OCI-LY1 (cell line): ENCODE results near the gene SSC4D.

Experiments used
- H2AFZ ChIP-seq: fragments of 200-600 bp; sonication (generic), shearing (Covaris generic); 2 replicates; pipeline ENCODE4 v1.6.0; 2014; ENCODE audit warnings: antibody characterized with exemption, mild to moderate bottlenecking, low read length
- H3F3A ChIP-seq: fragments of 200-600 bp; sonication (generic), shearing (Covaris generic); 2 replicates; pipeline ENCODE4 v1.6.0; 2014; ENCODE audit warnings: mild to moderate bottlenecking, antibody characterized with exemption, low read length, moderate library complexity; ENCODE audit not compliant: insufficient read depth
- H3K27ac ChIP-seq: fragments of 200-600 bp; sonication (generic); 2 replicates; pipeline ENCODE4 v1.5.1; 2014; ENCODE audit warnings: low read length, mixed run types, mild to moderate bottlenecking, low read depth; ENCODE audit not compliant: poor library complexity, severe bottlenecking
- H3K27me3 ChIP-seq: fragments of 200-600 bp; sonication (generic); 2 replicates; pipeline ENCODE4 v1.6.0; 2014; ENCODE audit warnings: antibody characterized with exemption, mild to moderate bottlenecking, low read length, moderate library complexity; ENCODE audit not compliant: insufficient read depth
- H3K36me3 ChIP-seq: fragments of 200-600 bp; sonication (generic); 2 replicates; pipeline ENCODE4 v1.6.1; 2014; ENCODE audit warnings: mild to moderate bottlenecking, antibody characterized with exemption, low read length, moderate library complexity, mixed read lengths; ENCODE audit not compliant: insufficient read depth
- H3K4me1 ChIP-seq: fragments of 200-600 bp; sonication (generic); 2 replicates; pipeline ENCODE4 v1.5.1; 2014; ENCODE audit warnings: mild to moderate bottlenecking, low read length, moderate library complexity; ENCODE audit not compliant: insufficient read depth, severe bottlenecking
- H3K4me2 ChIP-seq: fragments of 200-600 bp; sonication (generic), shearing (Covaris generic); 2 replicates; pipeline ENCODE4 v1.6.1; 2014; ENCODE audit warnings: low read length
- H3K4me3 ChIP-seq: fragments of 200-600 bp; sonication (generic); 2 replicates; pipeline ENCODE4 v1.5.1; 2014; ENCODE audit warnings: low read length, low read depth, mild to moderate bottlenecking, mixed read lengths; ENCODE audit not compliant: poor library complexity, severe bottlenecking
- H3K79me2 ChIP-seq: fragments of 200-600 bp; shearing (Covaris generic); 2 replicates; pipeline ENCODE4 v1.6.1; 2016; ENCODE audit warnings: mixed run types, low read length, mixed read lengths; ENCODE audit not compliant: insufficient read depth
- H3K9ac ChIP-seq: fragments of 200-600 bp; sonication (generic), shearing (Covaris generic); 2 replicates; pipeline ENCODE4 v1.6.1; 2014; ENCODE audit warnings: mild to moderate bottlenecking, low read length, mixed read lengths
- H3K9me2 ChIP-seq: fragments of 200-600 bp; sonication (generic), shearing (Covaris generic); 2 replicates; pipeline ENCODE4 v1.6.1; 2014; ENCODE audit warnings: low read depth, mild to moderate bottlenecking, low read length, mixed read lengths
- H3K9me3 ChIP-seq: fragments of 200-600 bp; shearing (Covaris generic); 2 replicates; pipeline ENCODE4 v1.6.1; 2014; ENCODE audit warnings: low read length, mixed read lengths
- H4K20me1 ChIP-seq: fragments of 200-600 bp; sonication (generic), shearing (Covaris generic); 2 replicates; pipeline ENCODE4 v1.6.0; 2016; ENCODE audit warnings: mild to moderate bottlenecking, low read length; ENCODE audit not compliant: insufficient read depth
- EZH2 ChIP-seq: fragments of 200-600 bp; sonication (generic), shearing (Covaris generic); IDR thresholded peaks from 2 replicates; pipeline ENCODE4 v1.8.0; 2017; ENCODE audit warnings: borderline replicate concordance, mixed run types, mild to moderate bottlenecking, antibody characterized with exemption, low read length, moderate library complexity, mixed read lengths
- TF ChIP-seq, protein P1 (sequence below): fragments of 200-600 bp; sonication (generic), shearing (Covaris generic); IDR thresholded peaks from 2 replicates; pipeline ENCODE4 v1.5.1; 2017; ENCODE audit warnings: mild to moderate bottlenecking, antibody characterized with exemption, low read length, moderate library complexity, mixed read lengths

The SSC4D gene

DNA sequence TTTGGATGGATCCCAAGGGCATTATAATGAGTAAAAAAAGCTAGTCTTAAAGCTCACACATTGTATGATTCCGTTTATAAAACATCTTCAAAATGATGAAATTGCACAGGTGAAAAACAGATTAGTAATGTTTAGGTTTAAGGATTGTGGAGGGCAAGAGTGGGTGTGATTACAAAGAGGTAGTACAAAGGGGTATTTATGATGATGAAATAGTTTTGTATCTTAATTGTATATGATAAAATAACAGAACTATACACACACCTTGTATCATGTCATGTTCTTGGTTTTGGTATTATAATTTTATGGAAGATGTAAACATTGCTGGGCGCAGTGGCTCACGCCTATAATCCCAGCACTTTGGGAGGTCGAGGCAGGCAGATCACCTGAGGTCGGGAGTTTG lies 2.8 kb upstream of the SSC4D start:
- TF ChIP-seq, protein P1, sequence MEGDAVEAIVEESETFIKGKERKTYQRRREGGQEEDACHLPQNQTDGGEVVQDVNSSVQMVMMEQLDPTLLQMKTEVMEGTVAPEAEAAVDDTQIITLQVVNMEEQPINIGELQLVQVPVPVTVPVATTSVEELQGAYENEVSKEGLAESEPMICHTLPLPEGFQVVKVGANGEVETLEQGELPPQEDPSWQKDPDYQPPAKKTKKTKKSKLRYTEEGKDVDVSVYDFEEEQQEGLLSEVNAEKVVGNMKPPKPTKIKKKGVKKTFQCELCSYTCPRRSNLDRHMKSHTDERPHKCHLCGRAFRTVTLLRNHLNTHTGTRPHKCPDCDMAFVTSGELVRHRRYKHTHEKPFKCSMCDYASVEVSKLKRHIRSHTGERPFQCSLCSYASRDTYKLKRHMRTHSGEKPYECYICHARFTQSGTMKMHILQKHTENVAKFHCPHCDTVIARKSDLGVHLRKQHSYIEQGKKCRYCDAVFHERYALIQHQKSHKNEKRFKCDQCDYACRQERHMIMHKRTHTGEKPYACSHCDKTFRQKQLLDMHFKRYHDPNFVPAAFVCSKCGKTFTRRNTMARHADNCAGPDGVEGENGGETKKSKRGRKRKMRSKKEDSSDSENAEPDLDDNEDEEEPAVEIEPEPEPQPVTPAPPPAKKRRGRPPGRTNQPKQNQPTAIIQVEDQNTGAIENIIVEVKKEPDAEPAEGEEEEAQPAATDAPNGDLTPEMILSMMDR = no peak
- TF ChIP-seq EZH2 = no peak
- Histone ChIP-seq H3K27ac (no peak overlapping the region), H4K20me1 (no peaks in the 10 kb centered on the region), H3K4me3 (no peak overlapping the region), H3K4me2 (no peak overlapping the region), H3K9ac (no peak overlapping the region), H3K79me2 (no peaks in the 10 kb centered on the region), H3K4me1 (no peaks in the 10 kb centered on the region), H2AFZ (no peak overlapping the region), H3F3A (no peaks in the 10 kb centered on the region), H3K9me2 (no peaks in the 10 kb centered on the region), H3K27me3 (peaks cover 16% of the 10 kb centered on the region; the same call in 1 of the 2 replicates), H3K36me3 (no peaks in the 10 kb centered on the region), H3K9me3 (no peaks in the 10 kb centered on the region)

DNA sequence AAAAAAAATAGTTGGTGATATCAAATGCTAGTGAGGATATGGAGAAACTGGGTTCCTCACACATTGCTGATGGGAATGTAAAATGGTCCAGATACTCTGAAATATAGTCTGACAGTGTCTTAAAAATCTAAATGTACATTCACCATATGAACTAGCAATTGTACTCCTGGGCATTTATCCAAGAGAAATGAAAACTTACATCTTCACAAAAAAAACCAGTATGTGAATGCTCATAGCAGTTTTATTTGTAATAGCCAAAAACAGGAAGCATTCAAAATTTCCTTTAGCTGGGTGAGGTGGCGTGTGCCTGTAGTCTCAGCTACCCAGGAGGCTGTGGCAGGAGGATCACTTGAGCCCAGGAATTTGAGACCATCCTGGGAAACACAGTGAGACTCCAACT lies 2.1 kb upstream of the SSC4D start:
- Histone ChIP-seq H3K79me2 (no peaks in the 10 kb centered on the region), H3K36me3 (no peaks in the 10 kb centered on the region), H3K9ac (no peak overlapping the region), H3K27ac (no peak overlapping the region), H2AFZ (no peak overlapping the region), H3K9me3 (no peaks in the 10 kb centered on the region), H3K4me2 (no peak overlapping the region), H4K20me1 (no peaks in the 10 kb centered on the region), H3K4me1 (no peaks in the 10 kb centered on the region), H3K27me3 (peaks cover 16% of the 10 kb centered on the region; the same call in 1 of the 2 replicates), H3F3A (no peaks in the 10 kb centered on the region), H3K9me2 (no peaks in the 10 kb centered on the region), H3K4me3 (no peak overlapping the region)
- TF ChIP-seq EZH2 = no peak
- TF ChIP-seq, protein P1 = no peak

DNA sequence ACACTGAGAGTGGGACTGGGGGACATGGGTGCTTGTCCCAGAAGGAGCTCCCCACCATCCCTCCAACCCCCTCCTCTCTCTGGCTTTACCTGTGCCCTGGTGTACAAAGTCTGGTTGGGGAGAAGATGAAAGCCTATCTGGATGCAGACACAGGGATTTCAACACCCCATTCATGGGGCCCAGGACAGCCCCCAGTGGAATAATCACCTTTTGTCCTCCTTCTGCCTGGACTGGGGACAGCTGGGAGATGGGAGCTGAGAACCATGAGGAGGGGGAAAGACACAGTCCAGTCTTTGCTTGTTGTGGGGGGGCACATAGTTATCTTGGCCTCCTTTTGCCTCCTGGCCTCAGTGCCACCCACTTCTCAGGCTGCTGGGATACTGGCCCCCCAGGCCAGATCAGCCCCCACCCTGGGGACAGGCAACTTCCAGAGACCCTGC lies 1.4 kb downstream of the SSC4D start:
- H2AFZ ChIP-seq = no peak overlapping the region
- H3K27me3 ChIP-seq = peaks cover 14% of the 10 kb centered on the region; the same call in 1 of the 2 replicates
- H3K4me1 ChIP-seq = no peaks in the 10 kb centered on the region
- H3K9me2 ChIP-seq = no peaks in the 10 kb centered on the region
- no peak overlapping the region for H3K9ac ChIP-seq
- H3K4me2 ChIP-seq = no peak overlapping the region
- TF ChIP-seq, protein P1 = no peak
- no peak for TF ChIP-seq EZH2
- H3K36me3 ChIP-seq = no peaks in the 10 kb centered on the region
- no peak overlapping the region for H3K4me3 ChIP-seq
- H3K9me3 ChIP-seq = no peaks in the 10 kb centered on the region
- no peaks in the 10 kb centered on the region for H3F3A ChIP-seq
- H3K27ac ChIP-seq = no peak overlapping the region
- H4K20me1 ChIP-seq = no peaks in the 10 kb centered on the region
- no peaks in the 10 kb centered on the region for H3K79me2 ChIP-seq
